ENCODE data around the gene ADH6.
"Not testable (repeated sequence)": the region's sequence is repeated elsewhere in the genome, so short reads cannot be mapped to it uniquely, and the experiment has no call there.

Gene ADH6

DNA sequence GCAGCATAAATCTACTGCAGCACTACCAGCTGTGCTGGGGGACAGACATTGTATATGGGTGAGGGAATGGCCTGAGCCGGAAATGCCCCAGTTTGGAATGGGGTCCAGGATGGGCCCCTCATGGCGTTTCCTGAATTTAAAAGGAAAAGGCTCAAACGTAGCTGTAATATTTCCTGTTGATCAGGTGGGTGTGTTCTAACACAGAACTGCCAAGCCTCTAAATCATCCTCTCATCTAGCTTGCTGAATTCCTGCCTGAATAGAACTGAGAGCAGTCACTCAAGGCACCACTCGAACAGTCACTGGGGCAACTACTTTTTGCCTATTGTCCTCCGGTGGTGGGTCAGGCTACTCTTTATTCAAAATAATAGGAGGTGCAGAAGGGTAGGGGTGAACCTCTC lies 28.7 kb downstream of the ADH6 start:
- no peak for DNase-seq (ENCODE audit: low read depth)

DNA sequence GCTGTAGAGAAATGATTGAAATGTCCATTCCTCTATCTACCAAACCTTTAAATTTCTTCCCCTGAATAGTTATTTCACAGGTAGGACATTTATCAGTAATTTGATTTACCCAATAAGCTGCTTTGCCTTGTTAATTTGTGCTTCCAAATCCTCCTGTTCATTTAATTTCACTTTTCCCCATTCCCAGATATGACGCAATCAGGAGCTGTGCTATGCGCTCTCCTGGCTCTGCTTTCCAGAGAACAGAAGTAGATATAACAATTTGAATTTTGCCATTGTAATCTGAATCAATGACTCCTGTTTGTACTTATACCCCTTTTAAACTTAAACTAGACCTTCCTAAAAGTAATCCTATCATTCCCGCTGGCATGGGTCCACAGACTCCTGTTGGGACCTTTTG lies 29.1 kb downstream of the ADH6 start:
- not testable (repeated sequence) for DNase-seq (ENCODE audit: low read depth)

DNA sequence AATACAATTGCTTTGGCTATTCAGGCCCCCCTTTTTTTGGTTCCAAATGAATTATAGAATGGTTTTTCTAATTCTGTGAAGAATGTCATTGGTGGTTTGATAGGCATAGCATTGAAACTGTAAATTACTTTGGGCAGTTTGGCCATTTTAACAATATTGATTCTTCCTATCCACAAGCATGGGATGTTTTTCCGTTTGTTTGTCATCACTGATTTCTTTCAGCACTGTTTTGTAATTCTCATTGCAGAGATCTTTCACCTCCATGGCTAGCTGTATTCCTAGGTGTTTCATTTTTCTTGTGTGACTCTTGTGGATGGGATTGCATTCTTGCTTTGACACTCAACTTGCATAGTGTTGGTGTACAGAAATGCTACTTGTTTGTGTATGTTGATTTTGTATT lies 33.0 kb downstream of the ADH6 start:
- DNase-seq (ENCODE audit: low read depth): no peak

DNA sequence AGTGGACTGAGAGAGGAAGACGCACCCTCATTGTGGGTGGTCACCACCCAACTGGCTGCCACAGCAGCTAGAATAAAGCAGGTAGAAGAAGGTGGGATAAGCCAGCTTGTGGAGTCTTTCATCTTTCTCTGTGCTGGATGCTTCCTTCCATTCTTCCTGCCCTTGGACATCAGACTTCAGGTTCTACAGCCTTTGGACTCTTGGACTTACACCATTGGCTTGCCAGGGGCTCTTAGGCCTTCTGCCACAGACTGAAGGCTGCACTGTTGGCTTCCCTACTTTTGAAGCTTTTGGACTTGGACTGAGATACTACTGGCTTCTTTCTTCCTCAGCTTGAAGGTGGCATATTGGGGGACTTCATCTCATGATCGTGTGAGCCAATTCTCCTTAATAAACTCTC lies 33.5 kb downstream of the ADH6 start:
- no peak for DNase-seq (ENCODE audit: low read depth)

GRCh38 chr4:99180382-99181070 lies 38.5 kb downstream of the ADH6 start:
- DNase-seq (ENCODE audit: low read depth): peak; percentile 47

DNA sequence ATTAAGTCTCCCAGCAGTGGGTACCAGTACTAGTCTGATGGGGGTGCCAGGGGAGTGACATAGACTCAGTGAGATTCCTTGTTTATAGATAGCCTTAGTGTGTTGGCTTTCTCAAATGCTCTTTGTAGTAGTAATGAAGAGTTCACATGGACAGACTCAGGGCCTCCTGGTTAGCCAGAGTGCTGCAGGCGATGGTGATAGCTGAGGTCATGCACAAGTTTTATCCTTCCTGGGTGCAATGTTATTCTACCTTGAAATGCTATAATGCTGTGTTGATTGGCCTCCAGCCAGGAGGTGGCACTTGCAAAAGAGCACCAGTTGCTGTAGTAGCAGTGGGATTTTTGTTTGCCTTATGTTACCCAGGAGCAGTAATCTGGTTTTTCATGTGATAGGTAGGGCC lies 39.4 kb downstream of the ADH6 start:
- no peak for DNase-seq (ENCODE audit: low read depth)

DNA sequence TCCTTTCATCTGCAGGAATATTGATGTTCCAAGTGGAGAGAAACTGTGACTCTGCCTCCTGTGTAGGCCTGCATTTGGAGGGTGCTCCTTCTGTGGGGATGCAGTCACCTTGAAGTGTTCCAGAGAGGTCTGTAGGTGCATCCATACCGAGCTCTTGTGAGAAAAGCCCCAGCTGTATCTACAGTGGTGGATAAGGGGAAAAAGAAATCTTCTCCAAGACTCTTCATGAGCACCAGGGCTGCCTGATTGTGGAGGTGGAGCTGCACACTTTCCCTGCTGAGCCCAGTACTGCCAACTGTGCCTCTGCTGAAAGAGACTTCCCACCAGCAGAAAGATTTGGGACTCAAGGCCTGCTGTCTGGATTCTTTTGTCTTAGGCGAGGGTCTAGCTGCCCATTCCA lies 39.9 kb downstream of the ADH6 start:
- no peak for DNase-seq (ENCODE audit: low read depth)

DNA sequence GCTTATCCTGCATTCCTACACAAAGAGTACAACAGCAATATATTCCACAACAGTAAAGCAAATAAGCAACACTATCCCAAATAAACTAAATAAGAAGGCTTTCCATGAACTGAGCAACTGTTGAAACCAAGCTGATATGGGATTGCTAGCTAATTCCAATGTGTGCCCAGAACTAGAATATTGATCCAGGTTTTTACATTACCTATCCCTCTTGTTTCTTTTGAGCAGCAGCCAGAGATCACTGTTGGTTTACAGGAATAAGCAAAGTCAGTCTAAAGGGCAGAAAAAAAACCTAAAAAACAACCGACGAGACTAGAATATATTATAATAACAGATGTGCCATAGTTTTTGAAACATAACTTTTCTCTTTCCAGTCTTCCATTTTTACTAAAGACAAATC lies 52.5 kb downstream of the ADH6 start:
- no peak for DNase-seq (ENCODE audit: low read depth)

- DNase-seq (ENCODE audit: low read depth): no peak
Measured at GRCh38 chr4:99165978-99166377, 53.1 kb downstream of the ADH6 start.

- DNase-seq (ENCODE audit: low read depth): no peak
Measured at GRCh38 chr4:99161373-99162099, 57.5 kb downstream of the ADH6 start.

GRCh38 chr4:99159699-99160098 lies 59.3 kb downstream of the ADH6 start:
- DNase-seq (ENCODE audit: low read depth): no peak

- DNase-seq (ENCODE audit: low read depth): no peak
Measured at GRCh38 chr4:99157478-99157935, 61.5 kb downstream of the ADH6 start.

GRCh38 chr4:99156992-99157391 lies 62.1 kb downstream of the ADH6 start:
- DNase-seq (ENCODE audit: low read depth): no peak

DNA sequence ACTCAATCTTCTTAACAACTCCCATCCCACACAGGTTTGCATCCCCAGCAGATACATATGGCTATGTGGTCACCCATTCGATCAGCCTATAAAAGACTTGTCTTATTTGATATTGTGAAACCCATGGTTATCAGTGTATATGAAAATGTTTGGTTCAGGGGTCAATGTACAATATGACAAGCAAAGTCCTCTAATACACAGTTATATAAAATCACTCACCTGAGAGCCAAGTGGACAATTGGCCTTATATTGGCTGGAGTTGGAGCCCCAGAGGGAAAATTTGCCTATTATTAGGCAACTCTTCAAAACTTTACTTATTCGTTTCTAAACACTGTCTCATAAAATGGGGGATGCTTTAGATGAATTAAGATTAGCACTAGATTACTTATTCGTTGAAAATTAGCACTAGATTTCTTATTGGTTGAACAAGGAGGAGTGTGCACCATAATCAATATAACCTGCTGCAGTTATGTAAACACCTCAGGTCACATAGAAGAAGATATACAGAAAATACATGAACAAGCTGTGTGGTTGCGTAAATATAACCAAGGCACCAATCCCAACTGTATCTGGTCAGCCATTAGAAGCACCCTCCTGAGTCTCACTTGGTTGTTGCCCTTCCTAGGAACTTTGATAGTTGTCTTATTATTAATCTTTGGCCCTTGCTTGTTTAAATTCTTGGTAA lies 64.2 kb downstream of the ADH6 start:
- DNase-seq (ENCODE audit: low read depth): no peak

Measured in GM04504 (cell line).